GM12865 (cell line): Measurements from ENCODE around the gene SNAP91.
"Not testable (repeated sequence)": the region's sequence is repeated elsewhere in the genome, so short reads cannot be mapped to it uniquely, and the experiment has no call there.

ENCODE experiments used
- DNase-seq: peaks from one replicate; pipeline ENCODE4 v3.0.0; 2010; ENCODE audit warnings: low read depth
- H3K4me3 ChIP-seq: 2 replicates; pipeline ENCODE4 v1.5.1; 2011; ENCODE audit warnings: mild to moderate bottlenecking, low read depth, low read length, control low read depth
- CTCF ChIP-seq: IDR thresholded peaks from 2 replicates; pipeline ENCODE4 v1.5.1; 2011; ENCODE audit warnings: low read length, control low read depth, low read depth, inconsistent platforms; ENCODE audit not compliant: insufficient read depth; ENCODE audit errors: missing control alignments

SNAP91 gene

GRCh38 chr6:83556871-83557270, 152.0 kb downstream of the SNAP91 start:
- H3K4me3 ChIP-seq: no peak overlapping the region
- DNase-seq: no peak
- TF ChIP-seq CTCF: no peak

- not testable (repeated sequence) for H3K4me3 ChIP-seq, DNase-seq
These were observed 157.2 kb downstream of the SNAP91 start for GRCh38 chr6:83551748-83552147.

DNA sequence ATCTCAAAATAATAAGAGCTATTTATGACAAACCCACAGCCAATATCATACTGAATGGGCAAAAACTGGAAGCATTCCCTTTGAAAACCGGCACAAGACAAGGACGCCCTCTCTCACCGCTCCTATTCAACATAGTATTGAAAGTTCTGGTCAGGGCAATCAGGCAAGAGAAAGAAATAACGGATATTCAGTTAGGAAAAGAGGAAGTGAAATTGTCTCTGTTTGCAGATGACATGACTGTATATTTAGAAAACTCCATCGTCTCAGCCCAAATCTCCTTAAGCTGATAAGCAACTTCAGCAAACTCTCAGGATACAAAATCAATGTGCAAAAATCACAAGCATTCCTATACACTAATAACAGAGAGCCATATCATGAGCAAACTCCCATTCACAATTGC, 158.4 kb downstream of the SNAP91 start:
- not testable (repeated sequence) for H3K4me3 ChIP-seq, DNase-seq

DNA sequence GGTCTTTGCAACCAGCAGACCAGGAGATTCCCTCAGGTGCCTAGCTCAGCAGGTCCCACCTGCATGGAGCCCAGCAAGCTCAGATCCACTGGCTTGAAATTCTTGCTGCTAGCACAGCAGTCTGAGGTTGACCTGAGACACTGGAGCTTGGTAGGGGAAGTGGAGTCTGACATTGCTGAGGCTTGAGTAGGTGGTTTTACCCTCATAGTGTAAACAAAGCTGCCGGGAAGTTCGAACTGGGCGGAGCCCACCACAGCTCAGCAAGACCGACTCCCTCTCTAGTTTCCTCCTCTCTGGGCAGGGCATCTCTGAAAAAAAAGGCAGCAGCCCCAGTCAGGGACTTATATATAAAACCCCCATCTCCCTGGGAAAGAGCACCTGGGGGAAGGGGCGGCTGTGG, 162.3 kb downstream of the SNAP91 start:
- H3K4me3 ChIP-seq: no peak overlapping the region
- TF ChIP-seq CTCF: no peak

DNA sequence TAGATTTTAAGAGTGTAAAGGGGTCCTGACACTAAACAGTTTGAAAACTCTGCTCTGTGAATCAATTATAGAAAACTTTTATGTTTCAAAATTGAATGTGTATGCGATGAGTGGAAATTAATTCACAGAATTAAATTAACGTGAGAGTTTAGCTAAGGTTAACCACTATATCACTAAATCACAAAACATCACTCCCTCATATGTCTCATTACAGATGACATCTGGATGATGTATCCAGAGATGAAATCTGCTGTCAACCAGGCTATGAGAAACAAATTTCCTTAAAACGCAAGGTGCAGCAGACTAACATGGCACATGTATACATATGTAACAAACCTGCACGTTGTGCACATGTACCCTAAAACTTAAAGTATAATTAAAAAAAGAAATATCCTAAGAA, 169.2 kb downstream of the SNAP91 start:
- H3K4me3 ChIP-seq: no peak overlapping the region
- DNase-seq: no peak
- no peak for TF ChIP-seq CTCF

More for the DNA sequence above, 162.3 kb downstream of the SNAP91 start:
- DNase-seq: peak; percentile 24

GRCh38 chr6:83536647-83537589, 172.0 kb downstream of the SNAP91 start:
- no peak for TF ChIP-seq CTCF
- no peak for DNase-seq
- H3K4me3 ChIP-seq: no peak overlapping the region

DNA sequence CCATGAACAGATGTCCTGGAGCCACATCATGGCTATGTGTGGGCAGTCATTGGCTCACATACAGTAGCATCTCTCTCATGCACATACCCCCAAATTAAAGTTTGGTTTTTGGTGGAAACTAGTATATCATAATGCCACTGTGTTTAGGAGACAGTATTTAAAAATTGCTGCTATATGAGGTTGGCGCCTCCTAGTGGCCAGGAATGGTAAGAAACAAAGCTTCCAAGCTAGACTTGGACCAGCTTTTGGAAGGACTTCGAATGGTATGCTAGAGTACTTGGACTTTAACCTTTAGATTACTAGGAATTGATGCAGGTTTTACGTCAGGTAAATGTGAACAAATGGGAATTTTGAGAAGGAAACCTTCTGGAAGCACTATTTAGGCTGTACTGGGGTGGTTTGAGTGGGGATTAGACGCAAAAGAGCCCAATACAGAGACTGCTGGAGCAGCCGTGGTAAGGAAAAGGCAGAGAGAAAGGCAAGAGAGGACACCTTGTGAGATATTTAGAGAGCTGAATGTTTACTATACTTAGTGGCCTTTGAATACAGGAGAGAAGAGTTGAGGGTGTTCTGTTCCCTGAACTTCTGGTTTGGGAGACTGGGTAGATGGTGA, 172.8 kb downstream of the SNAP91 start:
- DNase-seq: peak; percentile 71
- H3K4me3 ChIP-seq: no peak overlapping the region
- peak; percentile 73 for TF ChIP-seq CTCF
